ENCODE results near the gene RPS25. TPM values are rescaled to one million over a fixed set of nuclear protein-coding genes. Genes with fewer than 3 reads are reported as not detected.

RPS25 gene
- total RNA-seq, 1 experiment from 2014 or later, result 1,176 TPM

DNA sequence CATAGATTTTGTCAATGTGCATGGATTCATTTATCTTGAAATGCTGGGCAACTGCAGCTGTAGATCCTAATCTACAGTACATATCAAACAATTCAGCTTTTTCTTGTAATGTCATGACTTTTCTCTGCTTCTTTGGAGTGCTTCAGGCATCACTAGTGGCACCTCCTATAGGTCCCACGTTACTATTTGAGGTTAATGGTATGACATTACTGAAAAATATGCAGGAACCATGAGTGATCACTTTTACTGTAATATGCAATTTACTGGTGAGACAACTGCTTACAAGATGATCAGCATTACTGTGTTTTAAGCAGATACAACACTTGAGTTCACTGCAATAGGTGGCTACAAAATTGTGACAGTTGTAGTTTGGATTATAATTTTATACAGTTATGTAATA is 17.2 kb downstream of the RPS25 start:
- Histone ChIP-seq H3K36me3 (ENCODE audit: insufficient read depth, low read length, poor library complexity, severe bottlenecking) (peaks cover 37% of the 10 kb centered on the region), H3K27ac (ENCODE audit: low read depth, low read length, poor library complexity, severe bottlenecking) (no peak overlapping the region), H3K9me3 (ENCODE audit: low read depth, low read length, poor library complexity, severe bottlenecking) (no peaks in the 10 kb centered on the region), H3K27me3 (replicated peaks; ENCODE audit: insufficient read depth, low read depth, low read length, poor library complexity) (no peaks in the 10 kb centered on the region), H3K4me1 (ENCODE audit: insufficient read depth, low read length, poor library complexity, severe bottlenecking) (peaks cover 14% of the 10 kb centered on the region), H3K4me3 (ENCODE audit: low read depth, low read length, poor library complexity, severe bottlenecking) (no peak overlapping the region)
- POLR2A ChIA-PET (ENCODE audit: low non-redundant PET), result no interaction called here
- DNase-seq (ENCODE audit: low spot score), result no peak
- no TSS peak for BruUV-seq (replicated peaks)
- no peak for TF ChIP-seq CTCF (conservative IDR thresholded peaks at IDR 0.05; ENCODE audit: low read depth, low read length)
- TF ChIP-seq EZH2 (IDR thresholded peaks at IDR 0.05; ENCODE audit: borderline replicate concordance, low read depth, low read length, poor library complexity, severe bottlenecking), result no peak
- intact Hi-C loops (cut with micrococcal nuclease; ENCODE audit: unreplicated experiment), result no loop called here
- CTCF ChIA-PET, result no interaction called here

DNA sequence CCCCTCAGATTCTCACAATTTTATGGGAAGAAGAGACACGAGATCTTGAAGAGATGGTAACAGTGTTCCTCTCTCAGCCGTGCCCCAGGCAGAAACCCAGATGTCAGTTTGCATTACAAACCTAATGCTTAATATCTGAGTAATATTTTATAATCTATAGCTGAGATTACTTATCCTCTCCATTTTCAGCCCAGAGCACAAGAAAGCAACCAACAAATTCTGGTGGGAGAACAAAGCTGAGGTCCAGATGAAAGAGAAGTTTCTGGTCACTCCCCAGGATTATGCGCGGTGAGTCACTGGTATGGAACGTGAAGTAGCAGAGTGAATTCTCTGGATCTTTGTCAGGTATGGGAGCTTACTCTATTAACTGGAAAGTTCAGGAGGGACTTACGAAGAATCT is 19.3 kb downstream of the RPS25 start:
- Histone ChIP-seq H3K9me3 (ENCODE audit: low read depth, low read length, poor library complexity, severe bottlenecking) (no peaks in the 10 kb centered on the region), H3K36me3 (ENCODE audit: insufficient read depth, low read length, poor library complexity, severe bottlenecking) (peaks cover 32% of the 10 kb centered on the region), H3K4me1 (ENCODE audit: insufficient read depth, low read length, poor library complexity, severe bottlenecking) (peaks cover 14% of the 10 kb centered on the region), H3K4me3 (ENCODE audit: low read depth, low read length, poor library complexity, severe bottlenecking) (peak overlapping the region; percentile 79), H3K27ac (ENCODE audit: low read depth, low read length, poor library complexity, severe bottlenecking) (peak overlapping the region; percentile 67), H3K27me3 (replicated peaks; ENCODE audit: insufficient read depth, low read depth, low read length, poor library complexity) (no peaks in the 10 kb centered on the region)
- POLR2A ChIA-PET (ENCODE audit: low non-redundant PET), result interaction anchor here (0.6 to 0.8 kb wide), 2 partner anchors 42 to 324 kb away, joined by 5 to 25 read pairs; no protein-coding TSS in a partner anchor
- TSS peak; percentile 45 for BruUV-seq (replicated peaks)
- CTCF ChIA-PET, result no interaction called here
- intact Hi-C loops (cut with micrococcal nuclease; ENCODE audit: unreplicated experiment), result no loop called here
- DNase-seq (ENCODE audit: low spot score), result peak; percentile 40
- no peak for TF ChIP-seq CTCF (conservative IDR thresholded peaks at IDR 0.05; ENCODE audit: low read depth, low read length)
- no peak for TF ChIP-seq EZH2 (IDR thresholded peaks at IDR 0.05; ENCODE audit: borderline replicate concordance, low read depth, low read length, poor library complexity, severe bottlenecking)

GRCh38 chr11:118998388-118998717 is 19.8 kb downstream of the RPS25 start:
- peak overlapping the region; percentile 67 for H3K27ac ChIP-seq (ENCODE audit: low read depth, low read length, poor library complexity, severe bottlenecking)
- no peak for TF ChIP-seq EZH2 (IDR thresholded peaks at IDR 0.05; ENCODE audit: borderline replicate concordance, low read depth, low read length, poor library complexity, severe bottlenecking)
- TF ChIP-seq CTCF (conservative IDR thresholded peaks at IDR 0.05; ENCODE audit: low read depth, low read length), result no peak
- peaks cover 32% of the 10 kb centered on the region for H3K36me3 ChIP-seq (ENCODE audit: insufficient read depth, low read length, poor library complexity, severe bottlenecking)
- POLR2A ChIA-PET (ENCODE audit: low non-redundant PET), result interaction anchor here (0.8 kb wide), 1 partner anchor 323 kb away, joined by 5 read pairs; no protein-coding TSS in a partner anchor
- H3K4me1 ChIP-seq (ENCODE audit: insufficient read depth, low read length, poor library complexity, severe bottlenecking), result peaks cover 14% of the 10 kb centered on the region
- DNase-seq (ENCODE audit: low spot score), result no peak
- CTCF ChIA-PET, result no interaction called here
- no peaks in the 10 kb centered on the region for H3K9me3 ChIP-seq (ENCODE audit: low read depth, low read length, poor library complexity, severe bottlenecking)
- no TSS peak for BruUV-seq (replicated peaks)
- H3K4me3 ChIP-seq (ENCODE audit: low read depth, low read length, poor library complexity, severe bottlenecking), result peak overlapping the region; percentile 79
- no peaks in the 10 kb centered on the region for H3K27me3 ChIP-seq (replicated peaks; ENCODE audit: insufficient read depth, low read depth, low read length, poor library complexity)
- intact Hi-C loops (cut with micrococcal nuclease; ENCODE audit: unreplicated experiment), result no loop called here

Data from A673 (cell line).